CD14-positive monocyte (primary cell): Measurements from ENCODE around the gene SH3PXD2A. TPM values are rescaled to one million over a fixed set of nuclear protein-coding genes. Genes with fewer than 3 reads are reported as not detected.

ENCODE experiments used
- DNase-seq, 3 donors: peaks; one replicate each; pipeline ENCODE4 v3.0.0-alpha.2; 2011 to 2022
- H2AFZ ChIP-seq: 2 replicates; pipeline ENCODE4 v1.6.0; 2012; ENCODE audit warnings: mild to moderate bottlenecking, low read depth, low read length, inconsistent platforms; ENCODE audit not compliant: insufficient read depth, poor library complexity, severe bottlenecking
- H3K27ac ChIP-seq, 2 donors: 1 replicate in 1 of 2; 2 replicates in 1 of 2; pipeline ENCODE4 v1.5.1; 2012 to 2013; ENCODE audit warnings: low read length in 2 of 2, control low read depth in 1 of 2, inconsistent platforms in 1 of 2, low read depth in 1 of 2, mild to moderate bottlenecking in 1 of 2
- H3K27me3 ChIP-seq, 2 donors: one replicate each; pipeline versions ENCODE4 v1.6.0 to v1.6.1; 2011 to 2013; ENCODE audit warnings: low read length in 2 of 2; ENCODE audit not compliant: control insufficient read depth in 2 of 2, insufficient read depth in 2 of 2
- H3K36me3 ChIP-seq, 2 donors: replicated peaks in 1 of 2; 1 replicate in 1 of 2; 2 replicates in 1 of 2; pipeline versions ENCODE4 v1.5.1 to v1.6.1; 2012 to 2013; ENCODE audit warnings: low read length in 2 of 2, control low read depth in 1 of 2, inconsistent platforms in 1 of 2, mild to moderate bottlenecking in 1 of 2; ENCODE audit not compliant: insufficient read depth in 2 of 2, control insufficient read depth in 1 of 2
- H3K4me1 ChIP-seq, 2 donors: 1 replicate in 1 of 2; 2 replicates in 1 of 2; pipeline versions ENCODE4 v1.5.1 to v1.6.1; 2012 to 2013; ENCODE audit warnings: low read length in 2 of 2, control low read depth in 1 of 2, inconsistent platforms in 1 of 2, mild to moderate bottlenecking in 1 of 2, moderate library complexity in 1 of 2; ENCODE audit not compliant: insufficient read depth in 2 of 2, control insufficient read depth in 1 of 2
- H3K4me2 ChIP-seq: replicated peaks from 2 replicates; pipeline ENCODE3; 2012; ENCODE audit warnings: low read length, moderate library complexity, mild to moderate bottlenecking; ENCODE audit not compliant: poor library complexity, severe bottlenecking; ENCODE audit errors: extremely low read depth
- H3K4me3 ChIP-seq, 3 experiments: fragments of 200-600 bp in 1 of 3; sonication (generic) in 1 of 3; replicated peaks in 1 of 3; 1 replicate in 2 of 3; 2 replicates in 1 of 3; pipeline ENCODE4 v1.5.1; 2011 to 2013; ENCODE audit warnings: low read length in 3 of 3, mild to moderate bottlenecking in 3 of 3, control low read depth in 2 of 3, low read depth in 2 of 3, inconsistent platforms in 1 of 3, moderate library complexity in 1 of 3
- H3K79me2 ChIP-seq: 2 replicates; pipeline ENCODE4 v1.6.0; 2012; ENCODE audit warnings: mild to moderate bottlenecking, control low read depth, inconsistent platforms, low read length, moderate library complexity; ENCODE audit not compliant: insufficient read depth
- H3K9ac ChIP-seq: 2 replicates; pipeline ENCODE4 v1.6.0; 2017; ENCODE audit warnings: low read length, mild to moderate bottlenecking; ENCODE audit not compliant: insufficient read depth, poor library complexity, severe bottlenecking
- H3K9me3 ChIP-seq, 2 donors: replicated peaks in 1 of 2; 1 replicate in 1 of 2; 2 replicates in 1 of 2; pipeline versions ENCODE4 v1.5.1 to v1.6.1; 2012 to 2013; ENCODE audit warnings: low read length in 2 of 2, control low read depth in 1 of 2; ENCODE audit not compliant: control insufficient read depth in 1 of 2, insufficient read depth in 1 of 2
- H4K20me1 ChIP-seq: 2 replicates; pipeline ENCODE4 v1.6.0; 2012; ENCODE audit warnings: mild to moderate bottlenecking, low read length, control low read depth, moderate library complexity; ENCODE audit not compliant: insufficient read depth
- H3K27ac Mint-ChIP-seq, 7 donors: one replicate each; pipeline ENCODE4 v1.8.0; 2020; ENCODE audit warnings: mild to moderate bottlenecking in 7 of 7, mixed read lengths in 7 of 7, moderate library complexity in 6 of 7, inconsistent platforms in 2 of 7
- H3K27me3 Mint-ChIP-seq, 3 donors: one replicate each; pipeline ENCODE4 v1.8.0; 2021 to 2022; ENCODE audit warnings: low read depth in 3 of 3, mild to moderate bottlenecking in 3 of 3, mixed read lengths in 3 of 3, moderate library complexity in 3 of 3, inconsistent platforms in 1 of 3
- H3K36me3 Mint-ChIP-seq, 2 donors: one replicate each; pipeline ENCODE4 v1.8.0; 2020; ENCODE audit warnings: mixed read lengths in 2 of 2, inconsistent platforms in 1 of 2, mild to moderate bottlenecking in 1 of 2
- H3K4me1 Mint-ChIP-seq: one replicate; pipeline ENCODE4 v1.8.0; 2020; ENCODE audit warnings: mild to moderate bottlenecking, mixed read lengths
- H3K4me3 Mint-ChIP-seq, 2 donors: one replicate each; pipeline ENCODE4 v1.8.0; 2020; ENCODE audit warnings: mild to moderate bottlenecking in 2 of 2, mixed read lengths in 2 of 2, moderate library complexity in 1 of 2
- H3K9me3 Mint-ChIP-seq, 7 donors: one replicate each; pipeline ENCODE4 v1.8.0; 2020 to 2022; ENCODE audit warnings: mixed read lengths in 7 of 7, mild to moderate bottlenecking in 6 of 7, moderate library complexity in 6 of 7, inconsistent platforms in 2 of 7
- WGBS: methylation state at CpG from one replicate; pipeline ENCODE4 v1.1.5; 2013; ENCODE audit warnings: missing lambda C conversion rate; ENCODE audit not compliant: insufficient coverage; 5-methylcytosine and 5-hydroxymethylcytosine counted together
- intact Hi-C, 2 donors: fragments of 100-400 bp; cut with micrococcal nuclease; formaldehyde crosslinking; loops; one replicate each; pipeline versions ENCODE4 v1.15.0 to v1.15.1; 2023
- polyA plus RNA-seq, 3 donors: library from polyadenylated mRNA; depleted of rRNA in 1 of 3; unstranded in 2 of 3; stranded (reverse) in 1 of 3; fragments of 300-500 nt in 2 of 3; fragments of >200 nt in 1 of 3; fragmentation: Illumina TruSeq in 2 of 3; gene quantifications; 1 replicate in 2 of 3; 2 replicates in 1 of 3; pipeline ENCODE4 v1.2.3, GENCODE V29; 2012 to 2021
- TF ChIP-seq, protein P1 (sequence below): fragments of 200-600 bp; IDR thresholded peaks from one replicate; pipeline ENCODE4 v1.8.0; 2022; ENCODE audit warnings: antibody characterized with exemption, mild to moderate bottlenecking

SH3PXD2A gene
- polyA plus RNA-seq, 3 donors = 0.01 to 0.76 (median 0.05) TPM

GRCh38 chr10:103802081-103802480 is 53.3 kb downstream of the SH3PXD2A start:
- peaks cover 2 to 7% (median 2%) of the 10 kb centered on the region in 3 donors for H3K27me3 Mint-ChIP-seq
- H3K9me3 Mint-ChIP-seq = peaks cover 0 to 5% (median 0%) of the 10 kb centered on the region in 7 donors
- Histone ChIP-seq H3K4me2 (no peak overlapping the region), H3K79me2 (no peaks in the 10 kb centered on the region), H3K27ac (no peak overlapping the region), H3K27me3 (no peaks in the 10 kb centered on the region), H3K4me3 (no peak overlapping the region), H3K9ac (no peak overlapping the region), H3K4me1 (no peaks in the 10 kb centered on the region), H2AFZ (no peak overlapping the region), H3K36me3 (no peaks in the 10 kb centered on the region), H4K20me1 (no peaks in the 10 kb centered on the region), H3K9me3 (no peaks in the 10 kb centered on the region)
- TF ChIP-seq, protein P1, sequence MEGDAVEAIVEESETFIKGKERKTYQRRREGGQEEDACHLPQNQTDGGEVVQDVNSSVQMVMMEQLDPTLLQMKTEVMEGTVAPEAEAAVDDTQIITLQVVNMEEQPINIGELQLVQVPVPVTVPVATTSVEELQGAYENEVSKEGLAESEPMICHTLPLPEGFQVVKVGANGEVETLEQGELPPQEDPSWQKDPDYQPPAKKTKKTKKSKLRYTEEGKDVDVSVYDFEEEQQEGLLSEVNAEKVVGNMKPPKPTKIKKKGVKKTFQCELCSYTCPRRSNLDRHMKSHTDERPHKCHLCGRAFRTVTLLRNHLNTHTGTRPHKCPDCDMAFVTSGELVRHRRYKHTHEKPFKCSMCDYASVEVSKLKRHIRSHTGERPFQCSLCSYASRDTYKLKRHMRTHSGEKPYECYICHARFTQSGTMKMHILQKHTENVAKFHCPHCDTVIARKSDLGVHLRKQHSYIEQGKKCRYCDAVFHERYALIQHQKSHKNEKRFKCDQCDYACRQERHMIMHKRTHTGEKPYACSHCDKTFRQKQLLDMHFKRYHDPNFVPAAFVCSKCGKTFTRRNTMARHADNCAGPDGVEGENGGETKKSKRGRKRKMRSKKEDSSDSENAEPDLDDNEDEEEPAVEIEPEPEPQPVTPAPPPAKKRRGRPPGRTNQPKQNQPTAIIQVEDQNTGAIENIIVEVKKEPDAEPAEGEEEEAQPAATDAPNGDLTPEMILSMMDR = no peak
- H3K36me3 Mint-ChIP-seq = no peaks in the 10 kb centered on the region
- peaks cover 4% of the 10 kb centered on the region for H3K4me1 Mint-ChIP-seq
- intact Hi-C loops = no loop called here
- H3K27ac Mint-ChIP-seq = no peak overlapping the region
- 77% methylated on average over 5 of the region's 6 CpGs for WGBS
- no peak for DNase-seq
- H3K4me3 Mint-ChIP-seq = no peak overlapping the region

GRCh38 chr10:103800789-103801540 is 54.4 kb downstream of the SH3PXD2A start:
- no peaks in the 10 kb centered on the region for H3K36me3 Mint-ChIP-seq
- H3K4me3 Mint-ChIP-seq = no peak overlapping the region
- peaks cover 4% of the 10 kb centered on the region for H3K4me1 Mint-ChIP-seq
- H3K27me3 Mint-ChIP-seq = peaks cover 2 to 7% (median 2%) of the 10 kb centered on the region in 3 donors
- Histone ChIP-seq H3K27me3 (no peaks in the 10 kb centered on the region), H3K27ac (no peak overlapping the region), H3K4me2 (no peak overlapping the region), H3K4me3 (no peak overlapping the region), H3K9me3 (no peaks in the 10 kb centered on the region), H3K4me1 (no peaks in the 10 kb centered on the region), H3K36me3 (no peaks in the 10 kb centered on the region), H3K79me2 (no peaks in the 10 kb centered on the region), H2AFZ (no peak overlapping the region), H4K20me1 (no peaks in the 10 kb centered on the region), H3K9ac (no peak overlapping the region)
- H3K9me3 Mint-ChIP-seq = peaks cover 0 to 5% (median 0%) of the 10 kb centered on the region in 7 donors
- intact Hi-C loops = no loop called here
- 0% methylated on average over 3 of the region's 10 CpGs for WGBS
- peak overlapping the region in 1 of 7 donors; percentile 69 for H3K27ac Mint-ChIP-seq
- DNase-seq = no peak
- TF ChIP-seq, protein P1 = no peak
